ENCODE measurements around the gene DROSHA. TPM values are rescaled to one million over a fixed set of nuclear protein-coding genes. Genes with fewer than 3 reads are reported as not detected.

The DROSHA gene
- total RNA-seq, result 10 to 100 TPM; 16.1 to 85.0 TPM

GRCh38 chr5:31531888-31532547 is at the start of gene DROSHA, which contains the start of gene C5orf22:
DROSHA (minus strand) TSS chr5:31532093; CDS start chr5:31529059, 3,034 bp downstream.
C5orf22 (plus strand) TSS chr5:31532301; CDS start chr5:31532393, 92 bp downstream.
- peak within 1 kb of the TSS; percentile 26 to 64 for H3K4me3 ChIP-seq
- peaks cover 28% of the 10 kb centered on the region for H3K4me1 ChIP-seq
- no peaks in the 10 kb centered on the region for H3K9me3 ChIP-seq
- peaks cover 0 to 7% of the 10 kb centered on the region in 2 donors for H3K36me3 ChIP-seq (replicated peaks in 1 of 2; ENCODE audit: insufficient read depth in 1 of 2, low read depth in 2 of 2)
- peak; percentile 94 to 97 (median 96) for DNase-seq
- ATAC-seq, result peak; percentile 99
- intact Hi-C loops (cut with DNase I), result no loop called here
- peak within 1 kb of the TSS; percentile 18 to 85 (median 54) for H3K27ac ChIP-seq
- WGBS, 2 donors, result 0 to 1% methylated on average over 34 to 52 of the region's 52 CpGs
- H3K27me3 ChIP-seq, result no peaks in the 10 kb centered on the region
- TF ChIP-seq CTCF (IDR thresholded peaks at IDR 0.05) (no peak), POLR2A (IDR thresholded peaks at IDR 0.05) (peak; percentile 52 to 83 (median 79))

- TF ChIP-seq CTCF (IDR thresholded peaks at IDR 0.05) (no peak), POLR2A (IDR thresholded peaks at IDR 0.05) (no peak)
- Histone ChIP-seq H3K27ac (no peak overlapping the region), H3K4me1 (no peaks in the 10 kb centered on the region), H3K4me3 (no peak overlapping the region), H3K36me3 (replicated peaks in 1 of 2; ENCODE audit: insufficient read depth in 1 of 2, low read depth in 2 of 2) (no peaks in the 10 kb centered on the region), H3K27me3 (no peaks in the 10 kb centered on the region), H3K9me3 (no peaks in the 10 kb centered on the region)
- DNase-seq, result no peak
- ATAC-seq, result no peak
- intact Hi-C loops (cut with DNase I), result no loop called here
- WGBS, 2 donors, result 72 to 73% methylated on average over 2 of the region's 2 CpGs
These were observed 47.7 kb upstream of the DROSHA start for GRCh38 chr5:31579558-31579957.

- intact Hi-C loops (cut with DNase I), result no loop called here
- no peak for DNase-seq
- Histone ChIP-seq H3K27me3 (no peaks in the 10 kb centered on the region), H3K4me3 (no peak overlapping the region), H3K4me1 (no peaks in the 10 kb centered on the region), H3K9me3 (no peaks in the 10 kb centered on the region), H3K27ac (no peak overlapping the region), H3K36me3 (replicated peaks in 1 of 2; ENCODE audit: insufficient read depth in 1 of 2, low read depth in 2 of 2) (no peaks in the 10 kb centered on the region)
- no peak for ATAC-seq
- TF ChIP-seq CTCF (IDR thresholded peaks at IDR 0.05), result no peak
- no peak for TF ChIP-seq POLR2A (IDR thresholded peaks at IDR 0.05)
- 58 to 62% methylated on average over 3 of the region's 3 CpGs for WGBS, 2 donors
These were observed 45.5 kb upstream of the DROSHA start for GRCh38 chr5:31577438-31577837.

- no peak for DNase-seq
- Histone ChIP-seq H3K4me1 (no peaks in the 10 kb centered on the region), H3K27ac (no peak overlapping the region), H3K4me3 (no peak overlapping the region), H3K9me3 (no peaks in the 10 kb centered on the region), H3K36me3 (replicated peaks in 1 of 2; ENCODE audit: insufficient read depth in 1 of 2, low read depth in 2 of 2) (no peaks in the 10 kb centered on the region), H3K27me3 (no peaks in the 10 kb centered on the region)
- no peak for TF ChIP-seq CTCF (IDR thresholded peaks at IDR 0.05)
- TF ChIP-seq POLR2A (IDR thresholded peaks at IDR 0.05), result no peak
- 48 to 60% methylated on average over 4 of the region's 4 CpGs for WGBS, 2 donors
- ATAC-seq, result no peak
- intact Hi-C loops (cut with DNase I), result no loop called here
These were observed 42.9 kb upstream of the DROSHA start for GRCh38 chr5:31574772-31575171.

Measured in body of pancreas (tissue), 4 donors.